SK-N-SH (cell line): Measurements from ENCODE around the gene ZC3H4. TPM values are rescaled to one million over a fixed set of nuclear protein-coding genes. Genes with fewer than 3 reads are reported as not detected.

Experiments used
- CTCF ChIA-PET: fragments of 300-600, 350-600 bp; formaldehyde crosslinking; extraction: SDS; loops from one replicate; lab custom pipeline; 2021; lab: Yijun Ruan, JAX
- POLR2A ChIA-PET: fragments of 350-600 bp; sonication (Branson Sonifier 250); formaldehyde crosslinking; extraction: SDS; loops from one replicate; lab custom pipeline; 2020; ENCODE audit warnings: antibody characterized with exemption, inconsistent platforms; lab: Yijun Ruan, JAX
- DNase-seq: peaks from one replicate; pipeline ENCODE4 v3.0.0; 2012
- H2AFZ ChIP-seq: fragments of 200-600 bp; sonication (generic); 2 replicates; pipeline ENCODE4 v1.8.1; 2016; ENCODE audit warnings: antibody characterized with exemption, mild to moderate bottlenecking, low read depth
- H3F3A ChIP-seq: fragments of 200-600 bp; sonication (generic); replicated peaks from 2 replicates; pipeline ENCODE3; 2016; ENCODE audit warnings: antibody characterized with exemption, mild to moderate bottlenecking; ENCODE audit not compliant: insufficient read depth
- H3K27ac ChIP-seq, 2 experiments: fragments of 200-500 bp in 1 of 2; fragments of 200-600 bp in 1 of 2; sonication (Bioruptor generic) in 1 of 2; sonication (generic), shearing (Covaris generic) in 1 of 2; 2 replicates each; pipeline versions ENCODE4 v1.5.1 to v1.6.1; 2014 to 2016; ENCODE audit warnings: low read depth in 2 of 2, inconsistent platforms in 1 of 2, low read length in 1 of 2, mild to moderate bottlenecking in 1 of 2, mixed read lengths in 1 of 2
- H3K27me3 ChIP-seq: fragments of 200-600 bp; sonication (generic), shearing (Covaris generic); 2 replicates; pipeline ENCODE4 v1.6.1; 2016; ENCODE audit warnings: mixed run types; ENCODE audit not compliant: insufficient read depth
- H3K36me3 ChIP-seq, 2 experiments: fragments of 200-500 bp in 1 of 2; fragments of 200-600 bp in 1 of 2; sonication (Bioruptor generic) in 1 of 2; sonication (generic) in 1 of 2; replicated peaks in 1 of 2; 2 replicates each; pipeline versions ENCODE3 to v1.5.1; 2014 to 2016; ENCODE audit warnings: low read length in 1 of 2, mild to moderate bottlenecking in 1 of 2; ENCODE audit not compliant: insufficient read depth in 2 of 2, control insufficient read depth in 1 of 2
- H3K4me1 ChIP-seq, 2 experiments: fragments of 200-500 bp in 1 of 2; fragments of 200-600 bp in 1 of 2; sonication (Bioruptor generic) in 1 of 2; sonication (generic), shearing (Covaris generic) in 1 of 2; 2 replicates each; pipeline versions ENCODE4 v1.5.1 to v1.6.1; 2014 to 2016; ENCODE audit warnings: low read depth in 1 of 2, low read length in 1 of 2, mixed run types in 1 of 2; ENCODE audit not compliant: insufficient read depth in 2 of 2, control insufficient read depth in 1 of 2
- H3K4me2 ChIP-seq: fragments of 200-600 bp; sonication (generic), shearing (Covaris generic); 2 replicates; pipeline ENCODE4 v1.6.1; 2017; ENCODE audit warnings: mixed run types
- H3K4me3 ChIP-seq, 2 experiments: fragments of 200-500 bp in 1 of 2; fragments of 200-600 bp in 1 of 2; sonication (Bioruptor generic) in 1 of 2; sonication (generic), shearing (Covaris generic) in 1 of 2; 2 replicates each; pipeline versions ENCODE4 v1.5.1 to v1.8.1; 2014 to 2016; ENCODE audit warnings: low read depth in 2 of 2, inconsistent platforms in 1 of 2, low read length in 1 of 2, mild to moderate bottlenecking in 1 of 2, mixed read lengths in 1 of 2, moderate library complexity in 1 of 2
- H3K79me2 ChIP-seq: fragments of 200-600 bp; sonication (generic); 2 replicates; pipeline ENCODE4 v1.8.1; 2017; ENCODE audit warnings: mild to moderate bottlenecking; ENCODE audit not compliant: insufficient read depth
- H3K9ac ChIP-seq: fragments of 200-600 bp; sonication (generic); 2 replicates; pipeline ENCODE4 v1.6.1; 2017; ENCODE audit warnings: mixed run types
- H3K9me2 ChIP-seq: fragments of 200-600 bp; sonication (generic); 2 replicates; pipeline ENCODE4 v1.6.1; 2017; ENCODE audit warnings: mixed run types
- H3K9me3 ChIP-seq: fragments of 200-600 bp; sonication (generic); 2 replicates; pipeline ENCODE4 v1.6.1; 2017; ENCODE audit warnings: mixed run types, mild to moderate bottlenecking, moderate library complexity
- H4K20me1 ChIP-seq: fragments of 200-600 bp; sonication (generic); 2 replicates; pipeline ENCODE4 v1.6.1; 2017; ENCODE audit warnings: mild to moderate bottlenecking, mixed run types; ENCODE audit not compliant: insufficient read depth
- CHD2 ChIP-seq: fragments of 150-350 bp; IDR thresholded peaks from 2 replicates; pipeline ENCODE4 v1.6.1; 2018; ENCODE audit warnings: low read length; ENCODE audit not compliant: partially characterized antibody
- GABPA ChIP-seq: IDR thresholded peaks from 2 replicates; pipeline ENCODE4 v1.4.0; 2012; ENCODE audit warnings: low read depth, mild to moderate bottlenecking
- GATA2 ChIP-seq: sonication (generic); formaldehyde crosslinking; IDR thresholded peaks from 2 replicates; pipeline ENCODE4 v1.5.0; 2020; ENCODE audit warnings: mild to moderate bottlenecking, missing genetic modification reagents
- MEF2A ChIP-seq: IDR thresholded peaks from 2 replicates; pipeline ENCODE4 v1.4.0; 2012; ENCODE audit warnings: low read depth, borderline replicate concordance
- NFIC ChIP-seq: IDR thresholded peaks from 2 replicates; pipeline ENCODE4 v1.4.0; 2012; ENCODE audit warnings: borderline replicate concordance
- RFX5 ChIP-seq: IDR thresholded peaks from 2 replicates; pipeline ENCODE4 v1.6.1; 2012; ENCODE audit warnings: mild to moderate bottlenecking, improper control_type of control experiment, low read length
- SIN3A ChIP-seq: IDR thresholded peaks from 2 replicates; pipeline ENCODE4 v1.6.1; 2012; ENCODE audit warnings: low read depth, mild to moderate bottlenecking, low read length, moderate library complexity, borderline replicate concordance
- SMC3 ChIP-seq: IDR thresholded peaks from 2 replicates; pipeline ENCODE4 v1.6.1; 2012; ENCODE audit warnings: low read depth, low read length, improper control_type of control experiment
- TAF1 ChIP-seq: IDR thresholded peaks from 2 replicates; pipeline ENCODE4 v1.6.1; 2012; ENCODE audit warnings: low read depth, mild to moderate bottlenecking, low read length, moderate library complexity, borderline replicate concordance
- TCF12 ChIP-seq: IDR thresholded peaks from 2 replicates; pipeline ENCODE4 v1.4.0; 2012
- TEAD4 ChIP-seq: IDR thresholded peaks from 2 replicates; pipeline ENCODE4 v1.4.0; 2012; ENCODE audit warnings: mild to moderate bottlenecking, borderline replicate concordance; ENCODE audit not compliant: insufficient read depth
- WGBS: methylation state at CpG from one replicate; pipeline ENCODE4 v1.1.6; 2017; ENCODE audit warnings: low lambda C conversion rate; 5-methylcytosine and 5-hydroxymethylcytosine counted together
- polyA plus RNA-seq, 3 experiments: library from polyadenylated mRNA; depleted of rRNA; stranded (reverse); fragments of >200 nt; gene quantifications; 2 replicates each; pipeline ENCODE4 v1.2.3, GENCODE V29; 2012
- TF ChIP-seq, protein P1 (sequence below): fragments of 150-350 bp; IDR thresholded peaks from 2 replicates; pipeline ENCODE4 v1.6.1; 2017; ENCODE audit warnings: antibody characterized with exemption, low read length, low read depth, borderline replicate concordance
- TF ChIP-seq, protein P2 (sequence below): IDR thresholded peaks from 2 replicates; pipeline ENCODE4 v1.4.0; 2012; ENCODE audit warnings: low read depth
- TF ChIP-seq, protein P3 (sequence below): IDR thresholded peaks from 2 replicates; pipeline ENCODE4; 2012
- TF ChIP-seq, protein P4 (sequence below): IDR thresholded peaks from 2 replicates; pipeline ENCODE4 v1.6.1; 2012; ENCODE audit warnings: mild to moderate bottlenecking, low read depth, low read length, moderate library complexity

ZC3H4 gene
- polyA plus RNA-seq, 1 of the 3 experiments (the other 2 are of a cell fraction), result 7.6 TPM

- H3K9me2 ChIP-seq, result no peaks in the 10 kb centered on the region
- peaks cover 0 to 12% of the 10 kb centered on the region in 2 experiments; a peak in 1 of 4 replicates for H3K4me1 ChIP-seq
- CTCF ChIA-PET, result interaction anchor here (0.8 to 1.5 kb wide), 4 partner anchors 8 to 54 kb away, joined by 3 to 4 read pairs (median 4); no protein-coding TSS in a partner anchor
- POLR2A ChIA-PET, result no interaction called here
- WGBS, result 99% methylated on average over 12 of the region's 36 CpGs
- no peak overlapping the region for H3K4me2 ChIP-seq
- no peak overlapping the region for H3K27ac ChIP-seq
- TF ChIP-seq TAF1, result no peak
- TF ChIP-seq CHD2, result no peak
- TF ChIP-seq TEAD4, result no peak
- TF ChIP-seq, protein P1, sequence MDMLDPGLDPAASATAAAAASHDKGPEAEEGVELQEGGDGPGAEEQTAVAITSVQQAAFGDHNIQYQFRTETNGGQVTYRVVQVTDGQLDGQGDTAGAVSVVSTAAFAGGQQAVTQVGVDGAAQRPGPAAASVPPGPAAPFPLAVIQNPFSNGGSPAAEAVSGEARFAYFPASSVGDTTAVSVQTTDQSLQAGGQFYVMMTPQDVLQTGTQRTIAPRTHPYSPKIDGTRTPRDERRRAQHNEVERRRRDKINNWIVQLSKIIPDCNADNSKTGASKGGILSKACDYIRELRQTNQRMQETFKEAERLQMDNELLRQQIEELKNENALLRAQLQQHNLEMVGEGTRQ, result no peak
- TF ChIP-seq, protein P2, sequence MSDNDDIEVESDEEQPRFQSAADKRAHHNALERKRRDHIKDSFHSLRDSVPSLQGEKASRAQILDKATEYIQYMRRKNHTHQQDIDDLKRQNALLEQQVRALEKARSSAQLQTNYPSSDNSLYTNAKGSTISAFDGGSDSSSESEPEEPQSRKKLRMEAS, result no peak
- no peak for TF ChIP-seq MEF2A
- no peak for TF ChIP-seq GABPA
- no peak for TF ChIP-seq RFX5
- TF ChIP-seq GATA2 (CRISPR knock-in tag), result no peak
- TF ChIP-seq, protein P3, sequence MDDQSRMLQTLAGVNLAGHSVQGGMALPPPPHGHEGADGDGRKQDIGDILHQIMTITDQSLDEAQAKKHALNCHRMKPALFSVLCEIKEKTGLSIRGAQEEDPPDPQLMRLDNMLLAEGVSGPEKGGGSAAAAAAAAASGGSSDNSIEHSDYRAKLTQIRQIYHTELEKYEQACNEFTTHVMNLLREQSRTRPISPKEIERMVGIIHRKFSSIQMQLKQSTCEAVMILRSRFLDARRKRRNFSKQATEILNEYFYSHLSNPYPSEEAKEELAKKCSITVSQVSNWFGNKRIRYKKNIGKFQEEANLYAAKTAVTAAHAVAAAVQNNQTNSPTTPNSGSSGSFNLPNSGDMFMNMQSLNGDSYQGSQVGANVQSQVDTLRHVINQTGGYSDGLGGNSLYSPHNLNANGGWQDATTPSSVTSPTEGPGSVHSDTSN, result no peak
- TF ChIP-seq SMC3, result no peak
- TF ChIP-seq, protein P4, sequence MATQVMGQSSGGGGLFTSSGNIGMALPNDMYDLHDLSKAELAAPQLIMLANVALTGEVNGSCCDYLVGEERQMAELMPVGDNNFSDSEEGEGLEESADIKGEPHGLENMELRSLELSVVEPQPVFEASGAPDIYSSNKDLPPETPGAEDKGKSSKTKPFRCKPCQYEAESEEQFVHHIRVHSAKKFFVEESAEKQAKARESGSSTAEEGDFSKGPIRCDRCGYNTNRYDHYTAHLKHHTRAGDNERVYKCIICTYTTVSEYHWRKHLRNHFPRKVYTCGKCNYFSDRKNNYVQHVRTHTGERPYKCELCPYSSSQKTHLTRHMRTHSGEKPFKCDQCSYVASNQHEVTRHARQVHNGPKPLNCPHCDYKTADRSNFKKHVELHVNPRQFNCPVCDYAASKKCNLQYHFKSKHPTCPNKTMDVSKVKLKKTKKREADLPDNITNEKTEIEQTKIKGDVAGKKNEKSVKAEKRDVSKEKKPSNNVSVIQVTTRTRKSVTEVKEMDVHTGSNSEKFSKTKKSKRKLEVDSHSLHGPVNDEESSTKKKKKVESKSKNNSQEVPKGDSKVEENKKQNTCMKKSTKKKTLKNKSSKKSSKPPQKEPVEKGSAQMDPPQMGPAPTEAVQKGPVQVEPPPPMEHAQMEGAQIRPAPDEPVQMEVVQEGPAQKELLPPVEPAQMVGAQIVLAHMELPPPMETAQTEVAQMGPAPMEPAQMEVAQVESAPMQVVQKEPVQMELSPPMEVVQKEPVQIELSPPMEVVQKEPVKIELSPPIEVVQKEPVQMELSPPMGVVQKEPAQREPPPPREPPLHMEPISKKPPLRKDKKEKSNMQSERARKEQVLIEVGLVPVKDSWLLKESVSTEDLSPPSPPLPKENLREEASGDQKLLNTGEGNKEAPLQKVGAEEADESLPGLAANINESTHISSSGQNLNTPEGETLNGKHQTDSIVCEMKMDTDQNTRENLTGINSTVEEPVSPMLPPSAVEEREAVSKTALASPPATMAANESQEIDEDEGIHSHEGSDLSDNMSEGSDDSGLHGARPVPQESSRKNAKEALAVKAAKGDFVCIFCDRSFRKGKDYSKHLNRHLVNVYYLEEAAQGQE, result no peak
- no peak for TF ChIP-seq TCF12
- TF ChIP-seq NFIC, result no peak
- TF ChIP-seq SIN3A, result no peak
- H3K79me2 ChIP-seq, result 0 out of 2 replicates have a peak, but pooled peaks cover 3% of the 10 kb centered on the region
- H3K9me3 ChIP-seq, result no peaks in the 10 kb centered on the region
- H2AFZ ChIP-seq, result no peak overlapping the region
- peaks cover 7 to 80% of the 10 kb centered on the region in 2 experiments for H3K36me3 ChIP-seq
- no peaks in the 10 kb centered on the region for H4K20me1 ChIP-seq
- H3K4me3 ChIP-seq, result no peak overlapping the region
- H3K9ac ChIP-seq, result no peak overlapping the region
- no peaks in the 10 kb centered on the region for H3F3A ChIP-seq
- no peaks in the 10 kb centered on the region for H3K27me3 ChIP-seq
- DNase-seq, result no peak
Measured at GRCh38 chr19:47067215-47067847, 46.2 kb downstream of the ZC3H4 start.
